Endodermal cell (in vitro differentiated cells): ENCODE measurements around the gene GRM8. TPM values are rescaled to one million over a fixed set of nuclear protein-coding genes. Genes with fewer than 3 reads are reported as not detected.

Experiments
- DNase-seq: peaks from one replicate; pipeline ENCODE4 v3.0.0-alpha.2; 2017
- H3K27ac ChIP-seq: 2 replicates; pipeline ENCODE4 v1.5.1; 2013; ENCODE audit warnings: mild to moderate bottlenecking, low read depth, low read length, moderate library complexity
- H3K27me3 ChIP-seq: 2 replicates; pipeline ENCODE4 v1.6.1; 2013; ENCODE audit warnings: mild to moderate bottlenecking, low read length, moderate library complexity; ENCODE audit not compliant: insufficient read depth, control insufficient read depth, poor library complexity, severe bottlenecking
- H3K36me3 ChIP-seq: 2 replicates; pipeline ENCODE4 v1.7.0; 2013; ENCODE audit warnings: mild to moderate bottlenecking, low read length, moderate library complexity; ENCODE audit not compliant: control insufficient read depth, insufficient read depth
- H3K4me1 ChIP-seq: one replicate; pipeline ENCODE4 v1.7.0; 2013; ENCODE audit warnings: low read length; ENCODE audit not compliant: control insufficient read depth, insufficient read depth
- H3K4me3 ChIP-seq: 2 replicates; pipeline ENCODE4 v1.5.1; 2013; ENCODE audit warnings: mild to moderate bottlenecking, low read length, moderate library complexity
- H3K9ac ChIP-seq: 2 replicates; pipeline ENCODE4 v1.6.1; 2013; ENCODE audit warnings: mild to moderate bottlenecking, low read length, moderate library complexity; ENCODE audit not compliant: poor library complexity, severe bottlenecking; ENCODE audit errors: extremely low read depth
- H3K9me3 ChIP-seq: 2 replicates; pipeline ENCODE4 v1.6.1; 2013; ENCODE audit warnings: mild to moderate bottlenecking, low read length, moderate library complexity; ENCODE audit not compliant: control insufficient read depth
- H3K27ac Mint-ChIP-seq: 2 replicates; pipeline ENCODE4 v1.8.0; 2020; ENCODE audit warnings: mixed read lengths
- H3K27me3 Mint-ChIP-seq: 2 replicates; pipeline ENCODE4 v1.8.0; 2021; ENCODE audit warnings: mild to moderate bottlenecking, mixed read lengths; ENCODE audit not compliant: insufficient read depth
- H3K36me3 Mint-ChIP-seq: 2 replicates; pipeline ENCODE4 v1.8.0; 2020; ENCODE audit warnings: low read depth, mixed read lengths
- H3K4me1 Mint-ChIP-seq: 2 replicates; pipeline ENCODE4 v1.8.0; 2020; ENCODE audit warnings: mixed read lengths
- H3K4me3 Mint-ChIP-seq: 2 replicates; pipeline ENCODE4 v1.8.0; 2020; ENCODE audit warnings: mild to moderate bottlenecking, moderate library complexity, mixed read lengths
- H3K9me3 Mint-ChIP-seq: 2 replicates; pipeline ENCODE4 v1.8.0; 2020; ENCODE audit warnings: mild to moderate bottlenecking, mixed read lengths
- CTCF ChIP-seq: fragments of 200-600 bp; sonication (generic); conservative IDR thresholded peaks from 2 replicates; pipeline ENCODE4 v1.5.0; 2021; ENCODE audit warnings: antibody characterized with exemption, mild to moderate bottlenecking
- WGBS, 2 experiments: methylation state at CpG; one replicate each; pipeline versions ENCODE4 v1.1.5 to v1.1.7; 2013; ENCODE audit warnings: missing lambda C conversion rate in 2 of 2, mixed read lengths in 1 of 2; ENCODE audit not compliant: insufficient coverage in 1 of 2, insufficient read length in 1 of 2; 5-methylcytosine and 5-hydroxymethylcytosine counted together
- total RNA-seq, 2 donors: library from RNA; stranded (reverse); fragmentation: NEBNext Ultra II Directional in 1 of 2; extraction: Animal tissue kit (Norgen Biotek cat#: 25700) in 1 of 2; gene quantifications; 2 replicates in 1 of 2; 3 replicates in 1 of 2; pipeline ENCODE4 v1.2.1, GENCODE V29; 2021

GRM8 gene
- total RNA-seq, 2 donors from 2014 or later, result 0.93 to 2.0 TPM

GRCh38 chr7:126533715-126534114, 719.0 kb downstream of the GRM8 start:
- Mint-ChIP-seq H3K27me3 (no peaks in the 10 kb centered on the region), H3K36me3 (no peaks in the 10 kb centered on the region), H3K27ac (no peak overlapping the region), H3K9me3 (no peaks in the 10 kb centered on the region), H3K4me1 (no peaks in the 10 kb centered on the region), H3K4me3 (no peak overlapping the region)
- Histone ChIP-seq H3K4me3 (no peak overlapping the region), H3K36me3 (no peaks in the 10 kb centered on the region), H3K9ac (no peak overlapping the region), H3K9me3 (no peaks in the 10 kb centered on the region), H3K27me3 (no peaks in the 10 kb centered on the region), H3K4me1 (no peaks in the 10 kb centered on the region), H3K27ac (no peak overlapping the region)
- TF ChIP-seq CTCF, result no peak
- DNase-seq, result no peak
- WGBS, 2 experiments, result 92 to 93% methylated on average over 5 to 7 of the region's 7 CpGs

GRCh38 chr7:126529833-126530232, 722.9 kb downstream of the GRM8 start:
- Histone ChIP-seq H3K27me3 (no peaks in the 10 kb centered on the region), H3K4me1 (no peaks in the 10 kb centered on the region), H3K4me3 (no peak overlapping the region), H3K36me3 (no peaks in the 10 kb centered on the region), H3K27ac (no peak overlapping the region), H3K9ac (no peak overlapping the region), H3K9me3 (no peaks in the 10 kb centered on the region)
- Mint-ChIP-seq H3K9me3 (no peaks in the 10 kb centered on the region), H3K36me3 (no peaks in the 10 kb centered on the region), H3K27me3 (no peaks in the 10 kb centered on the region), H3K27ac (no peak overlapping the region), H3K4me3 (no peak overlapping the region), H3K4me1 (peaks cover 1% of the 10 kb centered on the region)
- DNase-seq, result no peak
- TF ChIP-seq CTCF, result peak; percentile 7

GRCh38 chr7:126529254-126529653, 723.5 kb downstream of the GRM8 start:
- H3K27ac ChIP-seq, result no peak overlapping the region
- DNase-seq, result no peak
- no peak overlapping the region for H3K9ac ChIP-seq
- H3K36me3 ChIP-seq, result no peaks in the 10 kb centered on the region
- no peaks in the 10 kb centered on the region for H3K9me3 ChIP-seq
- Mint-ChIP-seq H3K27me3 (no peaks in the 10 kb centered on the region), H3K4me1 (peaks cover 1% of the 10 kb centered on the region), H3K9me3 (no peaks in the 10 kb centered on the region), H3K27ac (no peak overlapping the region), H3K36me3 (no peaks in the 10 kb centered on the region), H3K4me3 (no peak overlapping the region)
- H3K4me3 ChIP-seq, result no peak overlapping the region
- no peaks in the 10 kb centered on the region for H3K4me1 ChIP-seq
- H3K27me3 ChIP-seq, result no peaks in the 10 kb centered on the region
- WGBS, 2 experiments, result 92% methylated on average over 2 of the region's 3 CpGs; no CpG with 5 or more reads in 1 of the 2 experiments
- TF ChIP-seq CTCF, result peak; percentile 33
